Activated CD4-positive, alpha-beta T cell treated with anti-CD3 and anti-CD28 coated beads for 24 hours (primary cell): ENCODE measurements around the gene LAD1.

ENCODE experiments used
- DNase-seq, 2 donors: peaks; one replicate each; pipeline ENCODE4 v3.0.0-alpha.2; 2020; ENCODE audit warnings: low read depth in 2 of 2

LAD1 gene, protein sequence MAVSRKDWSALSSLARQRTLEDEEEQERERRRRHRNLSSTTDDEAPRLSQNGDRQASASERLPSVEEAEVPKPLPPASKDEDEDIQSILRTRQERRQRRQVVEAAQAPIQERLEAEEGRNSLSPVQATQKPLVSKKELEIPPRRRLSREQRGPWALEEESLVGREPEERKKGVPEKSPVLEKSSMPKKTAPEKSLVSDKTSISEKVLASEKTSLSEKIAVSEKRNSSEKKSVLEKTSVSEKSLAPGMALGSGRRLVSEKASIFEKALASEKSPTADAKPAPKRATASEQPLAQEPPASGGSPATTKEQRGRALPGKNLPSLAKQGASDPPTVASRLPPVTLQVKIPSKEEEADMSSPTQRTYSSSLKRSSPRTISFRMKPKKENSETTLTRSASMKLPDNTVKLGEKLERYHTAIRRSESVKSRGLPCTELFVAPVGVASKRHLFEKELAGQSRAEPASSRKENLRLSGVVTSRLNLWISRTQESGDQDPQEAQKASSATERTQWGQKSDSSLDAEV

GRCh38 chr1:201399018-201399351 is at the start of gene LAD1:
Gene LAD1, minus strand, starts transcription at chr1:201399324. Its CDS starts 18 bp downstream, at chr1:201399306.
- no peak for DNase-seq

GRCh38 chr1:201447903-201448871 is 49.1 kb upstream of the LAD1 start:
- peak; percentile 50 to 58 for DNase-seq

- DNase-seq: no peak
Measured at GRCh38 chr1:201445310-201445709, 46.2 kb upstream of the LAD1 start.

DNA sequence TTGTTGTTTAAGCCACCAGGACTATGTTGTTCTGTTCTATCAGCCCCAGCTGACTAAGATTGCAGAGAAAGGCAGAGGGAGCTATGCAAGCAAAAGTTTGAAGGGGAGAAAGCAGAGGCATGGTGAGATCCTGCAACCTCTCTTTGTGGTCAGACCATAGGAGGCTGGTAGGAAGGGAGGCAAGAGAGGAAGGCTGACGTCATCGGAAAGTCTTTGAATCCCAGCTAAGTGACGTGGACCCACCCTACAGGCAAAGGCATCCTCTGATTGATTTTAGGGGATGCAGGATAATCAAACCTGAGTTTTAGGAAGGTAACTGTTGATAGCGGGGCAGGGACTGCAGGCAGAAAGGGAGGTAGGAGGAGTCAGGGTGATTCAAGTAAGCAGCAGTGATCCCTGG is 45.7 kb upstream of the LAD1 start:
- no peak for DNase-seq

GRCh38 chr1:201443747-201444146 is 44.6 kb upstream of the LAD1 start:
- DNase-seq: no peak

GRCh38 chr1:201436969-201437368 is 37.8 kb upstream of the LAD1 start:
- no peak for DNase-seq

GRCh38 chr1:201436393-201436792 is 37.3 kb upstream of the LAD1 start:
- DNase-seq: no peak

DNA sequence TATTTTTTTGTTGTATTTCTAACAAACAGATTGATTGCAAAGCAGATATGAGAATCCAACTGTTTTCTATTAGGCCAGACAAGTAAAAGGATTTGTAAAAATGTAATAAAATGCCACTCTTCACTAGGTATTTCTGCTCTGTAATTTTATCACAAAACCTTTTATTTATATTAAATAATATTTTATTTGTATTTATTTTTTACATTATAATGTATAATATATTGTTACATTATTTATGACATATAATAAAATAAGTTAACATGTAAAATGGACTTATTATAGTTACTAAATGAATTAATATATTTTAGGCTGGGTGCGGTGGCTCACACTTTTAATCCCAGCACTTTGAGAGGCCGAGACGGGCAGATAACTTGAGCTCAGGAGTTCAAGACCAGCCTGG is 35.1 kb upstream of the LAD1 start:
- no peak for DNase-seq

DNA sequence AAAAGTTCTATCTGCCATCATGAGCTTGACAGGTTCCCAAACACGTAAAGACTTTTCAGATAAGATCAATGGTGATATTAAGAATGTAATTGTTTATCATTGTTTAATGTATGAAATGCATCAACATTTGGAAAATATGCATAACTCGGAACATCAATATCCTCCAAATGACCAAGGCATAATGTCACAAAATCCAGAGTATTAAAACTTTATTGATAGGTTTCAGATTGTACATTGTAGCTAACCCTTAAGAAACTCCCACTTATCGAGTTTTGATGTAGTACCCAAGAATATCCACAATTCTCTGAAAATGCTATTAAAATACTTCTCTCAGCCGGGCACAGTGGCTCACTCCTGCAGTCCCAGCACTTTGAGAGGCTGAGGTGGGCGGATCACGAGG is 34.5 kb upstream of the LAD1 start:
- DNase-seq: no peak

DNA sequence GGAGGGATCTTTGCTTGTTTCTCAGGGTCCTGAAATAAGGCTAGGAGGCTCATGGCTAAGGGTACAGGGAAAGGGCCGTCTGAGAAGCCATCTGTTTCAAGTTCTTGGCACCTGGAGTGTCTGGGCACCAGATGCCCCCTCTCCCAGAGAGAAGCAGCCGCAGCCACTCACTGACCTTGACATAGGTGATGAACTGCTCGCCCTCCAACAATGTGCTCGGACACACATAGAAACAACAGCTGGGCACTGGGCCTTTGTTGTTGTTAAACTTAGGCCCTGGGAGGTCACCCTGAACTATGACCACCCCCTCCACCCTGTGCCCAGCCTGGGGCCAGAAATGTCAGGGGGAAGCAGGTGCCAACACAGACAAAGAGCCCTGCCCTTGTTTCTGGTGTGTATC is 31.7 kb upstream of the LAD1 start:
- DNase-seq: no peak

DNA sequence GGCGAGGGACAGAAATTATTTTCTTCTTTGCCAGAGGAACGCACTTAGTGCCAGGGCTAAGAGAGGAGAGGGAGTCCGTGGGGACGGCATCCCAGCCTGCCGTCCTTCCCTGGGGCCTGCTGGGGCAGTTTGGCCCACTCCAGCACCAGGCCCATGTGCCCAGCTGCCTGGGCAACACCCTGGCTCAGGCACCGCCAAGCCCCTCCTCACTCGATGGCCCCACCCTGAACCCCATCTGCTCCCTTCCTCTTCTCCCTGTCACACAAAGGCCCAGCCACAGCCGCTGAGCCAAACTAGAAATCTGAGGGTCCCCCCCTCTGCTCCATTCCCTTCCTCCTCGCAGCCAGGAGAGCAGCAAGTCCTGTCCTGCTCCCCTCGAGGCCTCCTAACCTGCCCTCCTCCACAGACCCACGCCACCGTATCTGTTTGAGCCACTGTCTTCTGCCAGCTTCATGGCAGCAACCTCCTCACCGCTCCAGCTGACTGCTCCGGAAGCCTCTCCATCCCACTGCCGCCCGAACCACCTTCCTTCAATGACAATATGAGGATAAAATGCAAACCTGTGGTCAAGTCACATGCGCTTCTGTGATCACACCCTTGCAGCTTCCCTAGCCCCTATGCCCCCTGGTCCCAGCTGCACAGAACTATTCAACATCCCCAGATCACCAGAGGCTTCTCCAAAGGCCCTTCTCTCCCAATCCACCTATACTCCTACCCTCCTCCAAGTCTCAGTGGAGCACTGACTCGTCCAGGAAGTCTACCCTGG is 30.8 kb upstream of the LAD1 start:
- DNase-seq: no peak

DNA sequence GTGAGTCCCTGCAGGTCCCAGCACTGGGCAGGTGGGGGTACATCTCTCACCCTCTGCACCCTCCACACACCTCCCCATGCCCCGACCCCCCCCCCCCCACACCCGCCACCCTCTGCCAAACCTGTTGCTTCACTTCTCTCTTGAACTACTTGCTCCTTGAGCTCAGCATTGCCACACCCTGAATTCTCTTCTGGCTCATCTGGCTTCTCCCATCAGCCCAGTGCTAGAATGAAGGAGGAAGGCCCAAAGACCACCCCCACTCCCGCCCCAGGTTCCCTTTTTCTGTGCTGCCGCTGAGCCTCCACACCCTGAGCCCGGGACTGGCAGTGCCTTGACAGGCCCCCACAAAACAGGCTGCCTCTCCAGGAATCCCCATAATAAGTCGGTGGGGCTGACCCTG is 28.8 kb upstream of the LAD1 start:
- no peak for DNase-seq

GRCh38 chr1:201426479-201427310 is 27.6 kb upstream of the LAD1 start:
- no peak for DNase-seq

DNA sequence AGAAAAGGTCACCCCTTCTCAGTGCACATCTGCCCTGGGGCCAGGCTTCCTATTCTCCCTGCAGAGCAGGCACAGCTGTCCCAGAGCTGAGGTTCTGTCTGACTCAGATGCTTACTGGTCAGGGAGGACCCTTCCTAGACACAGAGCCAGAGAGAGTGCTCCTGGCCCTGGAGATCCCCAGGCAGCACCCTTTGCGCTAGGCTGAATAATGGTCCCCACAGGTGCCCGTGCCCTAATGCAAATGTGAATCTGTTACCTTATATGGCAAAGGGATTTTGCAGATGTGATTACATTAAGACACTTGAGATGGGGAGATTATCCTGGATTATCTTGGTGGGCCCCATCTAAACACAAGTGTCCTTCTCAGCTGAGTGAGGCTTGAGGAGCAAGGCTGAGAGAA is 25.0 kb upstream of the LAD1 start:
- DNase-seq: no peak

- no peak for DNase-seq
Measured at GRCh38 chr1:201423655-201424054, 24.5 kb upstream of the LAD1 start.

- no peak for DNase-seq
Measured at GRCh38 chr1:201422436-201423030, 23.4 kb upstream of the LAD1 start.

- no peak for DNase-seq
Measured at GRCh38 chr1:201422026-201422425, 22.9 kb upstream of the LAD1 start.

- no peak for DNase-seq
Measured at GRCh38 chr1:201421041-201421440, 21.9 kb upstream of the LAD1 start.

- no peak for DNase-seq
Measured at GRCh38 chr1:201420608-201421002, 21.5 kb upstream of the LAD1 start.

DNA sequence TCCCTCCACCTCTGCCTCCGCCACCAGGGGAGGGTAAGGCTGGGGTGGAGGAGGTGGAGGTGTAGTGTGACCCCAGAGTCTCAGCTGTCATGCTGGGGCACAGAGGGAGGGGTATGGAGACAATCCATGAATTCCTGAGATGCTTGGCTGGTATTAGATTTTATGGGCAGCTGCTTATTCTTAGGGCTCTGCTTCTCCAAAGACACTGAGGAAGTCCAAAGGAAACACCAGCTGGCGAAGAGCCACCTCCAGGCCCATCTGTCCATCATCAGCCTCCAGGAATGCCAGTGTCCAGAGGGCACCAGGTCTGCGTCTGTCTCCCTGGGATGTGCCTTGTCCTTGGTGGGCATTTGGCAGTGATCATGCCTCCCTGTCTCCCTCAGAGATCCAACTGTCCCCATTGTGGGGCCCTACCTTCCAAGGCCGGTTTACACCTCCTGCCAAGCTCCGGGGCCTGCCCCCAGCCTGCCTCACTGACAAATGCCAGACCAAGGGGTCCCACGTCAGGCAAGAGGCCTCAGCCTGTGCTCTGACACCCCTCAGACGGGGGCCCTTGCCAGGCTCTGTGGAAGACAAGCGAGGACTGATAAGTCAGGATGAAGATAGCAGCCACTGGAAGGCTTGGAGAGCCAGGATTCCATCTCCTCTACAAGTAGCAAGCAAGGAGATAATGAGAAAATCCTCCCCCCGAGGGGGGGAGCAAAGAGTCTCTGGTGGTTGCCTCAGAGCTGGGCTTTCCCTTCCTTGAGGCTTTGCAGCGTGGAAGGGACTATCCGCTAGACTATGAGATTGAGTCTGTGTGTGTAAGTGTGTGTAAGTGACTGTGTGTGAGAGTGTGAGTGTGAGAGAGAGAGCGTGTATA is 20.9 kb upstream of the LAD1 start:
- DNase-seq: no peak
